WTC11 (cell line): Measurements from ENCODE around the gene SEMA3C. TPM values are rescaled to one million over a fixed set of nuclear protein-coding genes. Genes with fewer than 3 reads are reported as not detected.

Experiments used
- AFF4 ChIP-seq: sonication (generic); formaldehyde crosslinking; IDR thresholded peaks from 2 replicates; pipeline ENCODE4 v1.8.1; 2023; ENCODE audit warnings: mild to moderate bottlenecking, missing genetic modification reagents, borderline replicate concordance
- ARID4B ChIP-seq: sonication (generic); formaldehyde crosslinking; IDR thresholded peaks from 2 replicates; pipeline ENCODE4 v1.8.0; 2023; ENCODE audit warnings: missing genetic modification reagents, mild to moderate bottlenecking, borderline replicate concordance
- CBFB ChIP-seq: sonication (generic); formaldehyde crosslinking; IDR thresholded peaks from 2 replicates; pipeline ENCODE4 v1.8.1; 2022; ENCODE audit warnings: mild to moderate bottlenecking, low read depth, missing genetic modification reagents
- KAT7 ChIP-seq: sonication (generic); formaldehyde crosslinking; IDR thresholded peaks from 2 replicates; pipeline ENCODE4 v1.8.1; 2023; ENCODE audit warnings: missing genetic modification reagents, mild to moderate bottlenecking, borderline replicate concordance
- MAX ChIP-seq: sonication (generic); formaldehyde crosslinking; IDR thresholded peaks from 2 replicates; pipeline ENCODE4 v1.8.0; 2022; ENCODE audit warnings: mild to moderate bottlenecking, missing genetic modification reagents
- PREB ChIP-seq: sonication (generic); formaldehyde crosslinking; IDR thresholded peaks from 2 replicates; pipeline ENCODE4 v1.8.1; 2022; ENCODE audit warnings: mild to moderate bottlenecking, missing genetic modification reagents, moderate library complexity, borderline replicate concordance
- RELA ChIP-seq: sonication (generic); formaldehyde crosslinking; IDR thresholded peaks from 2 replicates; pipeline ENCODE4 v1.8.1; 2022; ENCODE audit warnings: missing genetic modification reagents, mild to moderate bottlenecking, borderline replicate concordance
- RORB ChIP-seq: fragments of 250-450 bp; sonication (Bioruptor Pico); IDR thresholded peaks from 2 replicates; pipeline ENCODE4 v1.9.0; 2021; ENCODE audit warnings: mild to moderate bottlenecking
- STAT6 ChIP-seq: sonication (generic); formaldehyde crosslinking; conservative IDR thresholded peaks from 2 replicates; pipeline ENCODE4 v1.8.1; 2023; ENCODE audit warnings: mild to moderate bottlenecking, low read depth, missing genetic modification reagents, moderate library complexity
- TP53 ChIP-seq: sonication (generic); formaldehyde crosslinking; IDR thresholded peaks from 2 replicates; pipeline ENCODE4 v1.8.1; 2023; ENCODE audit warnings: mild to moderate bottlenecking, missing genetic modification reagents
- USF2 ChIP-seq: sonication (generic); formaldehyde crosslinking; IDR thresholded peaks from 2 replicates; pipeline ENCODE4 v1.8.1; 2023; ENCODE audit warnings: mild to moderate bottlenecking, missing genetic modification reagents, moderate library complexity
- ZNF138 ChIP-seq: sonication (generic); formaldehyde crosslinking; conservative IDR thresholded peaks from 2 replicates; pipeline ENCODE4 v1.8.1; 2022; ENCODE audit warnings: mild to moderate bottlenecking, moderate library complexity, missing genetic modification reagents
- ZNF512 ChIP-seq: sonication (generic); formaldehyde crosslinking; IDR thresholded peaks from 2 replicates; pipeline ENCODE4 v1.8.1; 2022; ENCODE audit warnings: missing genetic modification reagents, borderline replicate concordance
- total RNA-seq: library from RNA; stranded (reverse); gene quantifications from 3 replicates; pipeline ENCODE4 v1.2.3, GENCODE V29; 2021
- TF ChIP-seq, protein P1 (sequence below): sonication (generic); formaldehyde crosslinking; IDR thresholded peaks from 2 replicates; pipeline ENCODE4 v1.8.0; 2022; ENCODE audit warnings: mild to moderate bottlenecking, missing genetic modification reagents
- TF ChIP-seq, protein P2 (sequence below): fragments of 250-450 bp; sonication (Bioruptor Pico); conservative IDR thresholded peaks from 2 replicates; pipeline ENCODE4 v1.9.0; 2021; ENCODE audit warnings: mild to moderate bottlenecking
- TF ChIP-seq, protein P3 (sequence below): sonication (generic); formaldehyde crosslinking; IDR thresholded peaks from 2 replicates; pipeline ENCODE4 v1.8.0; 2023; ENCODE audit warnings: mild to moderate bottlenecking, missing genetic modification reagents

Gene SEMA3C
- total RNA-seq, 1 experiment from 2014 or later = 2.1 TPM

- TF ChIP-seq, protein P1, sequence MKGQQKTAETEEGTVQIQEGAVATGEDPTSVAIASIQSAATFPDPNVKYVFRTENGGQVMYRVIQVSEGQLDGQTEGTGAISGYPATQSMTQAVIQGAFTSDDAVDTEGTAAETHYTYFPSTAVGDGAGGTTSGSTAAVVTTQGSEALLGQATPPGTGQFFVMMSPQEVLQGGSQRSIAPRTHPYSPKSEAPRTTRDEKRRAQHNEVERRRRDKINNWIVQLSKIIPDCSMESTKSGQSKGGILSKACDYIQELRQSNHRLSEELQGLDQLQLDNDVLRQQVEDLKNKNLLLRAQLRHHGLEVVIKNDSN = no peak
- TF ChIP-seq MAX = no peak
- TF ChIP-seq AFF4 (CRISPR knock-in tag) = no peak
- no peak for TF ChIP-seq PREB
- TF ChIP-seq CBFB (CRISPR knock-in tag) = no peak
- TF ChIP-seq KAT7 (CRISPR knock-in tag) = no peak
- no peak for TF ChIP-seq RORB (CRISPR knock-in tag)
- TF ChIP-seq, protein P2, sequence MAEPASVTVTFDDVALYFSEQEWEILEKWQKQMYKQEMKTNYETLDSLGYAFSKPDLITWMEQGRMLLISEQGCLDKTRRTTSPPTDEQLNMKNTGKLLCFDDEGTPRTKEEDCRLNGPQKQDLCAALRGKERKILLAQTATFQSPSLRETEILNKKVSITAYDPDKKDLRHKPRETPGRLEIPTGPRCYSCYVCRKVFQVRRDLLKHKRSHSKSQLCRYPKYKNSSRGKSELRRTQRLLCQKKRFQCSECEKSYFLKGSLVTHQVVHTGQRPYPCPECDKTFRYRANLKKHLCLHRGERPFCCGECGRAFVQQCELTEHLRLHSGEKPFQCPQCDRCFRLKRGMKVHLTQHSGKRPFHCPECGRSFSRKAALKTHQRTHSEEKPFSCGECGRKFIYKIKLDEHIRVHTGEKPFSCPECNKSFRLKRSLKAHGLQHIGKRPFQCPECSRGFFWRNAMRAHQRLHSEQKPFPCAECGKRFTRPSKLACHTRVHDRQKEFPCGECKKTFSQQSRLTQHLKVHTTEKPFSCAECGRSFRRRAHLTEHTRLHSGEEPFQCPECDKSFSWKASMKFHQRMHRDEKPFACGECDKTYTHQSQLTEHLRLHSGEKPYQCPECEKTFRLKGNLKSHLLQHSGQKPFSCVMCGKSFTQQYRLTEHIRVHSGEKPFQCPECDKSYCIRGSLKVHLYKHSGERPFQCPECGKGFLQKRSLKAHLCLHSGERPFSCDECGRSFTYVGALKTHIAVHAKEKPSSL = 0 out of 2 replicates have a peak, but pooled peaks have one; percentile 51
- no peak for TF ChIP-seq ZNF512
- no peak for TF ChIP-seq ARID4B (CRISPR knock-in tag)
- no peak for TF ChIP-seq STAT6 (CRISPR knock-in tag)
- no peak for TF ChIP-seq USF2 (CRISPR knock-in tag)
- no peak for TF ChIP-seq ZNF138 (CRISPR knock-in tag)
- TF ChIP-seq RELA (CRISPR knock-in tag) = no peak
- TF ChIP-seq, protein P3, sequence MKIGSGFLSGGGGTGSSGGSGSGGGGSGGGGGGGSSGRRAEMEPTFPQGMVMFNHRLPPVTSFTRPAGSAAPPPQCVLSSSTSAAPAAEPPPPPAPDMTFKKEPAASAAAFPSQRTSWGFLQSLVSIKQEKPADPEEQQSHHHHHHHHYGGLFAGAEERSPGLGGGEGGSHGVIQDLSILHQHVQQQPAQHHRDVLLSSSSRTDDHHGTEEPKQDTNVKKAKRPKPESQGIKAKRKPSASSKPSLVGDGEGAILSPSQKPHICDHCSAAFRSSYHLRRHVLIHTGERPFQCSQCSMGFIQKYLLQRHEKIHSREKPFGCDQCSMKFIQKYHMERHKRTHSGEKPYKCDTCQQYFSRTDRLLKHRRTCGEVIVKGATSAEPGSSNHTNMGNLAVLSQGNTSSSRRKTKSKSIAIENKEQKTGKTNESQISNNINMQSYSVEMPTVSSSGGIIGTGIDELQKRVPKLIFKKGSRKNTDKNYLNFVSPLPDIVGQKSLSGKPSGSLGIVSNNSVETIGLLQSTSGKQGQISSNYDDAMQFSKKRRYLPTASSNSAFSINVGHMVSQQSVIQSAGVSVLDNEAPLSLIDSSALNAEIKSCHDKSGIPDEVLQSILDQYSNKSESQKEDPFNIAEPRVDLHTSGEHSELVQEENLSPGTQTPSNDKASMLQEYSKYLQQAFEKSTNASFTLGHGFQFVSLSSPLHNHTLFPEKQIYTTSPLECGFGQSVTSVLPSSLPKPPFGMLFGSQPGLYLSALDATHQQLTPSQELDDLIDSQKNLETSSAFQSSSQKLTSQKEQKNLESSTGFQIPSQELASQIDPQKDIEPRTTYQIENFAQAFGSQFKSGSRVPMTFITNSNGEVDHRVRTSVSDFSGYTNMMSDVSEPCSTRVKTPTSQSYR (CRISPR knock-in tag) = no peak
- TF ChIP-seq TP53 (CRISPR knock-in tag) = no peak
Observed at GRCh38 chr7:80764132-80764531, 154.7 kb downstream of the SEMA3C start (continued).
